Measurements from ENCODE around the gene KRT13.

GRCh38 chr17:41486316-41486715 lies 19.1 kb downstream of the KRT13 start:
- TF ChIP-seq CTCF (conservative IDR thresholded peaks at IDR 0.05) (no peak), EZH2 (IDR thresholded peaks at IDR 0.05; ENCODE audit: low read depth) (no peak)
